ENCODE measurements around the gene FCGBP.
A peak's percentile ranks its signal among the peaks of the same experiment; 100 is the strongest.
"Not testable (repeated sequence)": the region's sequence is repeated elsewhere in the genome, so short reads cannot be mapped to it uniquely, and the experiment has no call there.

The FCGBP gene

DNA sequence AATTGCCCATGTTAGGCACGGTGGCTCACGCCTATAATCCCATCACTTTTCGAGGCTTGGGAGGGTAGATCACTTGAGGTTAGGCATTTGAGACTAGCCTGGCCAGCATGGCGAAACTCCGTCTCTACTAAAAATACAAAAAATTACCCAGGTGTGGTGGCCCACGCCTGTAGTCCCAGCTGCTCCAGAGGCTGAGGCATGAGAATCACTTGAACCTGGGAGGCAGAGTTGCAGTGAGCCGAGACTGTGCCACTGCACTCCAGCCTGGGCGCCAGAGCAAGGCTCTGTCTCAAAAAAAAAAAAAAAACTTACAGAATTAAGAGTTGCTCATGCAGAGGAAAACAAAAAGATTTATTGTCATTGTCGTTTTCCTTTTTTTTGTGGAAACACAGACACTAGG is 33.1 kb upstream of the FCGBP start:
- no peak overlapping the region for H3K23ac ChIP-seq (ENCODE audit: low read length)
- no CpG with 5 or more reads among the region's 9 CpGs for WGBS (ENCODE audit: extremely low coverage, insufficient coverage, low lambda C conversion rate)
- no peak for DNase-seq
- no peak overlapping the region for H3K4me3 ChIP-seq (ENCODE audit: low read length)
- no peak overlapping the region for H4K8ac ChIP-seq (ENCODE audit: low read depth, low read length)
- no peak overlapping the region for H2AK5ac ChIP-seq (ENCODE audit: low read length)
- no peak overlapping the region for H3K4me2 ChIP-seq (ENCODE audit: low read length)
- H3K4ac ChIP-seq (ENCODE audit: low read depth, low read length): no peak overlapping the region
- H3K27me3 ChIP-seq (ENCODE audit: insufficient read depth, low read length, poor library complexity): no peaks in the 10 kb centered on the region
- H3K79me2 ChIP-seq (ENCODE audit: control insufficient read depth, insufficient read depth, low read length): peaks cover 13% of the 10 kb centered on the region
- H3K4me1 ChIP-seq (ENCODE audit: control insufficient read depth, low read depth, low read length): no peaks in the 10 kb centered on the region
- peaks cover 8% of the 10 kb centered on the region for H3K79me1 ChIP-seq (ENCODE audit: low read length)
- no peak overlapping the region for H2BK5ac ChIP-seq (ENCODE audit: low read length)
- H3K9ac ChIP-seq (ENCODE audit: low read length): no peak overlapping the region
- no peak overlapping the region for H4K5ac ChIP-seq (ENCODE audit: low read length)
- no peak overlapping the region for H2BK15ac ChIP-seq (replicated peaks; ENCODE audit: low read depth)
- H3K36me3 ChIP-seq (ENCODE audit: control insufficient read depth, insufficient read depth, low read length): no peaks in the 10 kb centered on the region
- H3K27ac ChIP-seq (ENCODE audit: low read depth, low read length): no peak overlapping the region
- no peak overlapping the region for H3K56ac ChIP-seq (ENCODE audit: low read length)
- H3K18ac ChIP-seq (ENCODE audit: low read length): no peak overlapping the region
- H2BK120ac ChIP-seq (ENCODE audit: low read depth, low read length): no peak overlapping the region

DNA sequence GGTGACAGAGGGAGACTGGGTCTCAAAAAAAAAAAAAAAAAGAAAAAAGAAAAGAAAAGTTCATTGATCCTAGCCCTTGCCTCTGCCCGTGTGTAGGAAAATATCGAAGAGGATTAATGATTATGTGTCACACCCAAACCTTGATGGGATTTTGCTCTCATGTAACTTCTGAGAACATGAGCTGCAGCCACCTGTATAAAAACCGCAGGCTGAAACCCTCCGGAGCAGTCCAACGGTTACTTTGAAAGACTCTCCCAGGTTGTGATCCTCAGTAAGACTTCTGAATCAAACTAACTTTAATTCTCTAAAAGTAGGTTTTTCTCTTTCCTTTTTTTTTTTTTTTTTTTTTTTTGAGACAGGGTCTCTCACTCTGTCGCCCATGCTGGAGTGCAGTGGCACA is 32.2 kb upstream of the FCGBP start:
- Histone ChIP-seq H3K27me3 (ENCODE audit: insufficient read depth, low read length, poor library complexity) (no peaks in the 10 kb centered on the region), H3K56ac (ENCODE audit: low read length) (no peak overlapping the region), H2BK15ac (replicated peaks; ENCODE audit: low read depth) (no peak overlapping the region), H3K27ac (ENCODE audit: low read depth, low read length) (no peak overlapping the region), H3K9ac (ENCODE audit: low read length) (no peak overlapping the region), H2BK5ac (ENCODE audit: low read length) (no peak overlapping the region), H2BK120ac (ENCODE audit: low read depth, low read length) (no peak overlapping the region), H3K4me2 (ENCODE audit: low read length) (no peak overlapping the region), H2AK5ac (ENCODE audit: low read length) (no peak overlapping the region), H4K8ac (ENCODE audit: low read depth, low read length) (no peak overlapping the region), H3K4ac (ENCODE audit: low read depth, low read length) (no peak overlapping the region), H3K4me3 (ENCODE audit: low read length) (no peak overlapping the region), H3K79me2 (ENCODE audit: control insufficient read depth, insufficient read depth, low read length) (peaks cover 5% of the 10 kb centered on the region), H3K79me1 (ENCODE audit: low read length) (peaks cover 1% of the 10 kb centered on the region), H3K23ac (ENCODE audit: low read length) (no peak overlapping the region), H4K5ac (ENCODE audit: low read length) (no peak overlapping the region), H3K4me1 (ENCODE audit: control insufficient read depth, low read depth, low read length) (no peaks in the 10 kb centered on the region), H3K36me3 (ENCODE audit: control insufficient read depth, insufficient read depth, low read length) (no peaks in the 10 kb centered on the region), H3K18ac (ENCODE audit: low read length) (no peak overlapping the region)
- no peak for DNase-seq
- WGBS (ENCODE audit: extremely low coverage, insufficient coverage, low lambda C conversion rate): no CpG with 5 or more reads among the region's 6 CpGs

DNA sequence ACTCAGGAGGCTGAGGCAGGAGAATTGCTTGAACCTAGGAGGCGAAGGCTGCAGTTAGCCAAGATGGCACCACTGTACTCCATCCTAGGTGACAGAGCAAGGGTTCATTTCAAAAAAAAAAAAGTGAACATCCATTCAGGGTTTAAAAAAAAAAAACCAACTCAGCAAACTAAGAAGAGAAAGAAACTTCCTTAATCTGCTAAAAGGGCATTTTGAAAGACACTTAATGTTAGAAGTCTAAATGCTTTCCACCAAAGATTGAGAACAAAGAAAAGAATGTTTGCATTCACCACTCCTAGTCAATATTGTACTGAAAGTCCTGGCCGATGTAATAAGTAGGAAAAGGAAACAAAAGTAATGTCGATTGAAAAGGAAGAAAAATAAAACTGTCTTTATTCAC is 29.5 kb upstream of the FCGBP start:
- Histone ChIP-seq H3K23ac (ENCODE audit: low read length) (no peak overlapping the region), H2BK120ac (ENCODE audit: low read depth, low read length) (no peak overlapping the region), H3K4me3 (ENCODE audit: low read length) (no peak overlapping the region), H3K27me3 (ENCODE audit: insufficient read depth, low read length, poor library complexity) (no peaks in the 10 kb centered on the region), H3K27ac (ENCODE audit: low read depth, low read length) (no peak overlapping the region), H3K79me2 (ENCODE audit: control insufficient read depth, insufficient read depth, low read length) (no peaks in the 10 kb centered on the region), H3K4me2 (ENCODE audit: low read length) (no peak overlapping the region), H3K36me3 (ENCODE audit: control insufficient read depth, insufficient read depth, low read length) (no peaks in the 10 kb centered on the region), H2BK5ac (ENCODE audit: low read length) (no peak overlapping the region), H2AK5ac (ENCODE audit: low read length) (no peak overlapping the region), H3K4ac (ENCODE audit: low read depth, low read length) (no peak overlapping the region), H2BK15ac (replicated peaks; ENCODE audit: low read depth) (no peak overlapping the region), H3K79me1 (ENCODE audit: low read length) (no peaks in the 10 kb centered on the region), H3K18ac (ENCODE audit: low read length) (no peak overlapping the region), H4K5ac (ENCODE audit: low read length) (no peak overlapping the region), H4K8ac (ENCODE audit: low read depth, low read length) (no peak overlapping the region), H3K9ac (ENCODE audit: low read length) (no peak overlapping the region), H3K56ac (ENCODE audit: low read length) (no peak overlapping the region), H3K4me1 (ENCODE audit: control insufficient read depth, low read depth, low read length) (no peaks in the 10 kb centered on the region)
- DNase-seq: no peak
- WGBS (ENCODE audit: extremely low coverage, insufficient coverage, low lambda C conversion rate): no CpG with 5 or more reads among the region's 3 CpGs

DNA sequence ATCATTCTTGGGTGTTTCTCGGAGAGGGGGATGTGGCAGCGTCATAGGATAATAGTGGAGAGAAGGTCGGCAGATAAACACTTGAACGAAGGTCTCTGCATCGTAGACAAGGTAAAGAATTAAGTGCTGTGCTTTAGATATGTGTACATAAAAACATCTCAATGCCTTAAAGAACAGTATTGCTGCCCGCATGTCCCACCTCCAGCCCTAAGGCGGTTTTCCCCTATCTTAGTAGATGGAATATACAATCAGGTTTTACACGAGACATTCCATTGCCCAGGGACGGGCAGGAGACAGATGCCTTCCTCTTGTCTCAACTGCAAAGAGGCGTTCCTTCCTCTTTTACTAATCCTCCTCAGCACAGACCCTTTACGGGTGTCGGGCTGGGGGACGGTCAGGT is 25.0 kb upstream of the FCGBP start:
- H3K9ac ChIP-seq (ENCODE audit: low read length); H3K4me1 ChIP-seq (ENCODE audit: control insufficient read depth, low read depth, low read length); H4K5ac ChIP-seq (ENCODE audit: low read length); H3K4me2 ChIP-seq (ENCODE audit: low read length); H2BK5ac ChIP-seq (ENCODE audit: low read length); H3K18ac ChIP-seq (ENCODE audit: low read length); H2BK120ac ChIP-seq (ENCODE audit: low read depth, low read length); H3K79me1 ChIP-seq (ENCODE audit: low read length); H3K27me3 ChIP-seq (ENCODE audit: insufficient read depth, low read length, poor library complexity); H3K23ac ChIP-seq (ENCODE audit: low read length); H2AK5ac ChIP-seq (ENCODE audit: low read length); H3K56ac ChIP-seq (ENCODE audit: low read length); H4K8ac ChIP-seq (ENCODE audit: low read depth, low read length); H3K79me2 ChIP-seq (ENCODE audit: control insufficient read depth, insufficient read depth, low read length); H3K36me3 ChIP-seq (ENCODE audit: control insufficient read depth, insufficient read depth, low read length); H3K4ac ChIP-seq (ENCODE audit: low read depth, low read length); H3K4me3 ChIP-seq (ENCODE audit: low read length); H3K27ac ChIP-seq (ENCODE audit: low read depth, low read length); H2BK15ac ChIP-seq (replicated peaks; ENCODE audit: low read depth): not testable (repeated sequence)
- peak; percentile 8 for DNase-seq
- WGBS (ENCODE audit: extremely low coverage, insufficient coverage, low lambda C conversion rate): no CpG with 5 or more reads among the region's 13 CpGs

DNA sequence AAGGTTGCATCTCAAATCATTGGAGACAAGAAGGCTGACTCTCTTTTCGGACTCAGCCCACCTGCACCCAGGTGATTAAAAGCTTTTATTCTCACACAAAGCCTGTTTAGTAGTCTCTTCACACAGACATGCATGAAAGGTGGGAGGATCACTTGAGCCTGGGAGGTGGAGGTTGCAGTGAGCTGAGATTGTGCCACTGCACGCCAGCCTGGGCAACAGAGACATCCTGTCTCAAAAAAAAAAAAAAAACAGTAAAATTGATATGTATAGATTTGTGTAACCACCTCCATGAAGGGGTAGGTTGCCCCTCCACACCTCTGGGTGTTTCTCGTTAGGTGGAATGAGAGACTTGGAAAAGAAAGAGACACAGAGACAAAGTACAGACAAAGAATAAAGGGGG is 24.5 kb upstream of the FCGBP start:
- not testable (repeated sequence) for H3K23ac ChIP-seq (ENCODE audit: low read length); H3K4ac ChIP-seq (ENCODE audit: low read depth, low read length); H3K4me3 ChIP-seq (ENCODE audit: low read length); H4K8ac ChIP-seq (ENCODE audit: low read depth, low read length); H3K79me2 ChIP-seq (ENCODE audit: control insufficient read depth, insufficient read depth, low read length); H4K5ac ChIP-seq (ENCODE audit: low read length); DNase-seq; H2BK5ac ChIP-seq (ENCODE audit: low read length); H3K27me3 ChIP-seq (ENCODE audit: insufficient read depth, low read length, poor library complexity); H3K9ac ChIP-seq (ENCODE audit: low read length); H3K79me1 ChIP-seq (ENCODE audit: low read length); H2BK120ac ChIP-seq (ENCODE audit: low read depth, low read length); H2AK5ac ChIP-seq (ENCODE audit: low read length); H3K18ac ChIP-seq (ENCODE audit: low read length); H3K27ac ChIP-seq (ENCODE audit: low read depth, low read length); H3K36me3 ChIP-seq (ENCODE audit: control insufficient read depth, insufficient read depth, low read length); H2BK15ac ChIP-seq (replicated peaks; ENCODE audit: low read depth); H3K4me1 ChIP-seq (ENCODE audit: control insufficient read depth, low read depth, low read length); H3K56ac ChIP-seq (ENCODE audit: low read length); H3K4me2 ChIP-seq (ENCODE audit: low read length)
- WGBS (ENCODE audit: extremely low coverage, insufficient coverage, low lambda C conversion rate): no CpG with 5 or more reads among the region's 3 CpGs

DNA sequence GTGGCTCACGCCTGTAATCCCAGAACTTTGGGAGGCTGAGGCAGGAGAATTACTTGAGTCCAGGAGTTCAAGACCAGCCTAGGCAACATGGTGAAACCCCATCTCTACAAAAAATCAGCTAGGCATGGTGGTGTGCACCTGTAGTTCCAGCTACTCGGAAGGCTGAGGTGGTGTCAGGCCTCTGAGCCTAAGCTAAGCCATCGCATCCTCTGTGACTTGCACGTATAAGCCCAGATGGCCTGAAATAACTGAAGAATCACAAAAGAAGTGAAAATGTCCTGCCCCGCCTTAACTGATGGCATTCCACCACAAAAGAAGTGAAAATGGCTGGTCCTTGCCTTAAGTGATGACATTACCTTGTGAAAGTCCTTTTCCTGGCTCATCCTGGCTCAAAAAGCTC is 23.5 kb upstream of the FCGBP start:
- DNase-seq; H3K18ac ChIP-seq (ENCODE audit: low read length); H3K4ac ChIP-seq (ENCODE audit: low read depth, low read length); H3K27me3 ChIP-seq (ENCODE audit: insufficient read depth, low read length, poor library complexity); H2BK120ac ChIP-seq (ENCODE audit: low read depth, low read length); H3K79me2 ChIP-seq (ENCODE audit: control insufficient read depth, insufficient read depth, low read length); H3K4me1 ChIP-seq (ENCODE audit: control insufficient read depth, low read depth, low read length); H4K8ac ChIP-seq (ENCODE audit: low read depth, low read length); H2BK5ac ChIP-seq (ENCODE audit: low read length); H3K56ac ChIP-seq (ENCODE audit: low read length); H3K9ac ChIP-seq (ENCODE audit: low read length); H3K27ac ChIP-seq (ENCODE audit: low read depth, low read length); H3K79me1 ChIP-seq (ENCODE audit: low read length); H3K36me3 ChIP-seq (ENCODE audit: control insufficient read depth, insufficient read depth, low read length); H4K5ac ChIP-seq (ENCODE audit: low read length); H3K4me2 ChIP-seq (ENCODE audit: low read length); H3K4me3 ChIP-seq (ENCODE audit: low read length); H2AK5ac ChIP-seq (ENCODE audit: low read length); H3K23ac ChIP-seq (ENCODE audit: low read length); H2BK15ac ChIP-seq (replicated peaks; ENCODE audit: low read depth): not testable (repeated sequence)
- WGBS (ENCODE audit: extremely low coverage, insufficient coverage, low lambda C conversion rate): no CpG with 5 or more reads among the region's 5 CpGs

Measured in mesendoderm (in vitro differentiated cells).